NOMO-1 (cell line): ENCODE data around the gene CYP4Z1.
"Not testable (repeated sequence)": the region's sequence is repeated elsewhere in the genome, so short reads cannot be mapped to it uniquely, and the experiment has no call there.

Experiments used
- DNase-seq, 2 experiments: peaks; one replicate each; lab custom pipeline; 2025; ENCODE audit not compliant: unreplicated experiment in 2 of 2; lab: John Stamatoyannopoulos, UW

The CYP4Z1 gene

DNA sequence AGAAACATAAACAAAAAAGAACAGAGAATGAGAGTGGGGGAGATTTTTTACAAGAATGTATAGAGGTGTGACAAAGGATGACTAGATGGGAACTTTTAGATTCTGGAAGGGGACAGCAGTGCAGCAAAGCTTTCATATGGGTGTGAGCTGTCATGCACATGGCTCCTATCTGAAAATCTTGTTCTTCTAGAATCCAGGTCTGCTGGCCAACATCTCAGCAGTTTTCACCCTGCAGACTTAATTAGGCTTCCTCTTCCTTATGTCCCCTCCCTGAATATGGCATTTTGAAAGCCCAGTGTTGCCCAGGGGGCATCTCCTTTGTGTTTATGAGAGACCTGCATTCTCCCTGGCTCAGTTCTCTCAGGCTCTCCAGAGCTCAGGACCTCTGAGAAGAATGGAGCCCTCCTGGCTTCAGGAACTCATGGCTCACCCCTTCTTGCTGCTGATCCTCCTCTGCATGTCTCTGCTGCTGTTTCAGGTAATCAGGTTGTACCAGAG is at the start of gene CYP4Z1:
Gene CYP4Z1, plus strand, starts transcription at position 135 of the 498 bp plus-strand sequence. Its CDS starts 260 bp downstream, at position 395.
- DNase-seq: no peak

DNA sequence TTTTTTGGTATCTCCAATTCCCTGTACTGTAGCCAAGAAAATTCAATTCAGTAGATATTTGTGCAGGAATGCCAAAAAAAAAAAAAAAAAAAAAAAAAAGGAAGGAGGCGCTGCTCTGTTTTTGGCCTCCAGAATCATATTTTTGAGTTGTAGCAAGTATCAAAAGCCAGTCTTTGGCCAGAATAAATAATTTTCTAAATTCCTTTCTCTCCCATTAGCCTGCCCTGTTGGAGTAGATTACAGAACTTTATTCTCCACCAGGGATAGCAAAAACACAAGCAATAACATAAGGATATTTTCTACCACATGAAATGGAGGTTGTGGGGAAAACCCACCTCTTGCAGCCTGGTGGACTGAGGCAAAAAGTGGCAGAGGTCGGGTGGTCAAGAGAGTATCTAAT is 46.0 kb upstream of the CYP4Z1 start:
- no peak for DNase-seq

DNA sequence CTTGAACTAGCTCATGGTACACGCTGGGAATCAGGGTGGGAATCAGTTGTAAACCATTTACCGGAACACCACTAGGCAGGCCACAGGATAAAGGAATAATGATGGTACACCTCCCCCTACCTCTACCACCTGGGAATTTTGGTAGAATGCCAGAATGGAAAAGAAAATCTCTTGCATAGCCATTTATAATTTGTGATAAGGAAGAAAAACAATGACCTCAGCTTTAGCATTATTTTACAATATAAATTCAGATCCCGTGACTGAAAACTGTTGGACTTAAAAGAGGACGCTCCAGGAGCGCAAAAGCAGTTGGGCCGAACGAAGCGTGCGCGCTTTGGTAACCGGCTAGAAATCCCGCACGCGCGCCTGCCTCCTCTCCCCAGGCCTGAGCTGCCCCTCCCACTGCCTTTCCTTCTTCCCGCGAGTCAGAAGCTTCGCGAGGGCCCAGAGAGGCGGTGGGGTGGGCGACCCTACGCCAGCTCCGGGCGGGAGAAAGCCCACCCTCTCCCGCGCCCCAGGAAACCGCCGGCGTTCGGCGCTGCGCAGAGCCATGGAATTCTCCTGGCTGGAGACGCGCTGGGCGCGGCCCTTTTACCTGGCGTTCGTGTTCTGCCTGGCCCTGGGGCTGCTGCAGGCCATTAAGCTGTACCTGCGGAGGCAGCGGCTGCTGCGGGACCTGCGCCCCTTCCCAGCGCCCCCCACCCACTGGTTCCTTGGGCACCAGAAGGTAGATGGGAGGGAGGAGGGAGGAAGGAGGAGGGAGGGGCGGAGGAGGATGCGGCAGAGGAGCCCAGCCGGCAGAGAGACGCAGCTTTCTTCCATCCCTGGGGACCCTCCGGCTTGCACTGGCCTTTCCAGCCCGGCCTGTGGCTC is 43.5 kb upstream of the CYP4Z1 start, which contains the start of gene CYP4X1:
Gene CYP4X1, plus strand, starts transcription at position 402 of the 873 bp plus-strand sequence. Its CDS starts 149 bp downstream, at position 551.
- DNase-seq: no peak

GRCh38 chr1:47024141-47024801 is 42.8 kb upstream of the CYP4Z1 start:
- DNase-seq: no peak

- no peak for DNase-seq
Measured at GRCh38 chr1:47030170-47030805, 36.7 kb upstream of the CYP4Z1 start.

- no peak for DNase-seq
Measured at GRCh38 chr1:47031059-47031458, 36.0 kb upstream of the CYP4Z1 start.

GRCh38 chr1:47031585-47031984 is 35.4 kb upstream of the CYP4Z1 start:
- DNase-seq: no peak

- DNase-seq: no peak
Measured at GRCh38 chr1:47036764-47037163, 30.3 kb upstream of the CYP4Z1 start.

GRCh38 chr1:47059376-47059775 is 7.7 kb upstream of the CYP4Z1 start:
- DNase-seq: no peak

DNA sequence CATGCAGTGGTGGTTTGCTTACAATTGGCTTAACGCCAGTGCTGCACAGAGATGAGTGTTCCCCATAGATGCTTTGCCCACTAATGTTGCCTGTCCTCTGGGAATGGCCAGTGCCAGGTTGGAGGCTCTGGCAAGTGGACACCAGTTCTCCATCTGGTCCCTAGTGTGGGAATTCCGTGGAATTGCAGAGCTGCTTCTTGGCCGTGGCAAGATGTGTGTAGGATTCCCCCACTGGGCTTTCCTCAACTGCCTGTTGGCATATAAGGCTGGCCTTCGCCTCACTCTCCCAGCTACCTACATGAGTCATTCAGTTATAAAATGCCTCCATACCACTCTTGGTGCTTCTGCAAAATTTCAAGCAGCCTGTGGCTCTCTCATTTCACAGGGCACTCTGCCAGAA is 2.0 kb downstream of the CYP4Z1 start:
- DNase-seq: not testable (repeated sequence)

DNA sequence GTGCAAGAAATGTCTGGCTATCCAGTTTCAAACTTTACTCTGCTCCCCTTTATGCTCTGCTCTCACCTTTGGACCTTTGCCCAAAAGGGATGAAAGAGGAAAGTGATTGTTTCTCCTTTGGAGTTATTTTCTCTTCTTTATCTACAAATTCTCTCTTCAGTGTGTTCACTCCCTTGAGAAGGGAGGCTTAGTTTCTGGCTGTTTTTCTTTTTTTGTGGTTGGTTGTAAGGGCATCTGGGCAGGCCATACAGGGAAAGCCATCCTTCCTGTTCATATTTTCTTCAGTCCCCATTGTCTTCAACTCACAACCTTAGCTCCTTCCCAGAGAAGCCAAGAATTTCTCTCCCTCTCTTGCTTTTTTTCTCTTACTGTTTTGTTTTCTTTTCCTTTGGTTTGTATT is 2.5 kb downstream of the CYP4Z1 start:
- not testable (repeated sequence) for DNase-seq

- not testable (repeated sequence) for DNase-seq
Measured at GRCh38 chr1:47089356-47089755, 22.3 kb downstream of the CYP4Z1 start.

DNA sequence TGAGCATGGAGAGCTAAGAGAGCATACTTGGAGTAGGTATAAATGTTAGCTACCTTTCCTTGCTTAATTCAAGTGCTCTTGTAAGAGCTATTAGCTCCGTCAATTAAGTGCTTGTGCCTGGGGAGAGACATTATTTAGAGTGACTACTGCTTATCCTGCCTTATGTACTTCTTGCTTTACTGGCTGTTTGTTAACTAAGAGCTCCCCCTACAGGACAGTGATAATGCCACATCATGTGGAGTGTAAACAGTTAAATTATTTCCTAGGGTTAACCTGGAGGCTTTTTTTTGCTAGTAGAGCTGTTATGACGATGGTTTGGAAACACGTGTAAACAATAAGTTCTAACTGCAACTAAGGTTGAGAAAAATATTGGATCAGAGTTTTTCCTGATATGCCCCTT is 24.4 kb downstream of the CYP4Z1 start:
- not testable (repeated sequence) for DNase-seq

- DNase-seq: no peak
Measured at GRCh38 chr1:47104816-47105215, 37.8 kb downstream of the CYP4Z1 start.

- DNase-seq: no peak
Measured at GRCh38 chr1:47106792-47107191, 39.8 kb downstream of the CYP4Z1 start.

- not testable (repeated sequence) for DNase-seq
Measured at GRCh38 chr1:47107851-47108574, 41.0 kb downstream of the CYP4Z1 start.

GRCh38 chr1:47109482-47109881 is 42.5 kb downstream of the CYP4Z1 start:
- not testable (repeated sequence) for DNase-seq

GRCh38 chr1:47113178-47113577 is 46.1 kb downstream of the CYP4Z1 start:
- DNase-seq: no peak

GRCh38 chr1:47121039-47121438 is 54.0 kb downstream of the CYP4Z1 start:
- DNase-seq: not testable (repeated sequence)

DNA sequence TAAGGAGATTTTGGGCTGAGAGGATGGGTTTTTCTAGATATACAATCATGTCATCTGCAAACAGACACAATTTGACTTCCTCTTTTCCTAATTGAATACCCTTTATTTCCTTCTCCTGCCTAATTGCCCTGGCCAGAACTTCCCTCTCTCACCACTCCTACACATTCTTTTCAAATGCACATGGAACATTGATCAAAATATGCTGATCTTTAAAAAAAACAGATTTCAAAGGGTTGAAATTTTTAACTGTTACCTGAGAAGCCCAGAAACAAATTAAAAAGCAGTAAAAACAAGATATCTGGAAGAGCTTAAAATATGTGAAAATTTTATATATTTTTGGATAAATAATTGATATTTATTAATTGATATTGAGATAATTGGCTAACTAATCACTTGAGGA is 57.8 kb downstream of the CYP4Z1 start:
- not testable (repeated sequence) for DNase-seq
